Naive thymus-derived CD4-positive, alpha-beta T cell (primary cell): ENCODE results near the gene RAMP2. TPM values are rescaled to one million over a fixed set of nuclear protein-coding genes. Genes with fewer than 3 reads are reported as not detected.
A peak's percentile ranks its signal among the peaks of the same experiment; 100 is the strongest.
"Not testable (repeated sequence)": the region's sequence is repeated elsewhere in the genome, so short reads cannot be mapped to it uniquely, and the experiment has no call there.

Experiments
- ATAC-seq: fragments of 150-1000 bp; cut with Tn5 transposase; 2 replicates; pipeline ENCODE4 v1.10.0; 2021; ENCODE audit warnings: mild to moderate bottlenecking, moderate library complexity
- CTCF ChIA-PET: fragments of 350-600 bp; sonication (Branson Sonifier 250); formaldehyde crosslinking; loops from one replicate; lab custom pipeline; 2021; ENCODE audit warnings: antibody characterized with exemption; lab: Charles Lee
- POLR2A ChIA-PET: fragments of 350-600 bp; sonication (Branson Sonifier 250); formaldehyde crosslinking; loops from one replicate; lab custom pipeline; 2021; ENCODE audit warnings: antibody characterized with exemption, inconsistent platforms; lab: Charles Lee
- DNase-seq, 9 donors: peaks; one replicate each; pipeline versions ENCODE4 v3.0.0 to v3.0.0-alpha.2; 2020 to 2022; ENCODE audit warnings: mixed read lengths in 1 of 9
- H3K27ac ChIP-seq: one replicate; pipeline ENCODE4 v1.7.0; 2013; ENCODE audit warnings: mild to moderate bottlenecking, low read depth, low read length, moderate library complexity
- H3K27me3 ChIP-seq, 2 donors: one replicate each; pipeline ENCODE4 v1.7.0; 2013; ENCODE audit warnings: low read length in 2 of 2, mild to moderate bottlenecking in 2 of 2, moderate library complexity in 2 of 2; ENCODE audit not compliant: control insufficient read depth in 2 of 2, insufficient read depth in 2 of 2
- H3K36me3 ChIP-seq, 3 experiments: 1 replicate in 2 of 3; 2 replicates in 1 of 3; pipeline ENCODE4 v1.7.0; 2013; ENCODE audit warnings: low read length in 3 of 3, mild to moderate bottlenecking in 3 of 3, moderate library complexity in 1 of 3; ENCODE audit not compliant: insufficient read depth in 3 of 3, control insufficient read depth in 2 of 3
- H3K4me1 ChIP-seq, 2 donors: one replicate each; pipeline ENCODE4 v1.7.0; 2013; ENCODE audit warnings: low read length in 2 of 2, mild to moderate bottlenecking in 2 of 2, moderate library complexity in 1 of 2; ENCODE audit not compliant: control insufficient read depth in 2 of 2, insufficient read depth in 2 of 2
- H3K4me3 ChIP-seq: 2 replicates; pipeline ENCODE4 v1.7.0; 2013; ENCODE audit warnings: mild to moderate bottlenecking, low read length
- H3K9me3 ChIP-seq, 3 experiments: 1 replicate in 2 of 3; 2 replicates in 1 of 3; pipeline ENCODE4 v1.7.0; 2013; ENCODE audit warnings: low read length in 3 of 3; ENCODE audit not compliant: control insufficient read depth in 2 of 3
- H3K27ac Mint-ChIP-seq, 9 donors: one replicate each; pipeline ENCODE4 v1.8.0; 2020 to 2022; ENCODE audit warnings: mixed read lengths in 9 of 9, mild to moderate bottlenecking in 8 of 9, moderate library complexity in 5 of 9, inconsistent platforms in 2 of 9
- H3K27me3 Mint-ChIP-seq, 5 donors: one replicate each; pipeline ENCODE4 v1.8.0; 2021 to 2022; ENCODE audit warnings: mixed read lengths in 5 of 5, mild to moderate bottlenecking in 1 of 5
- H3K36me3 Mint-ChIP-seq, 5 donors: one replicate each; pipeline ENCODE4 v1.8.0; 2020 to 2022; ENCODE audit warnings: mixed read lengths in 5 of 5, mild to moderate bottlenecking in 3 of 5, inconsistent platforms in 1 of 5
- H3K4me1 Mint-ChIP-seq, 7 donors: one replicate each; pipeline ENCODE4 v1.8.0; 2020 to 2022; ENCODE audit warnings: mixed read lengths in 7 of 7, mild to moderate bottlenecking in 3 of 7, inconsistent platforms in 1 of 7
- H3K4me3 Mint-ChIP-seq, 10 donors: one replicate each; pipeline ENCODE4 v1.8.0; 2020 to 2022; ENCODE audit warnings: mild to moderate bottlenecking in 10 of 10, mixed read lengths in 10 of 10, moderate library complexity in 6 of 10, inconsistent platforms in 2 of 10
- H3K9me3 Mint-ChIP-seq, 11 donors: one replicate each; pipeline ENCODE4 v1.8.0; 2020 to 2022; ENCODE audit warnings: mixed read lengths in 11 of 11, mild to moderate bottlenecking in 4 of 11, inconsistent platforms in 1 of 11, moderate library complexity in 1 of 11
- intact Hi-C, 2 donors: fragments of 100-400 bp; cut with micrococcal nuclease; formaldehyde crosslinking; loops; one replicate each; pipeline ENCODE4 v1.15.1; 2023
- polyA plus RNA-seq, 2 donors: library from polyadenylated mRNA; unstranded; fragments of 300-500 nt; fragmentation: Illumina TruSeq; gene quantifications; one replicate each; pipeline ENCODE4 v1.2.3, GENCODE V29; 2021
- total RNA-seq, 6 experiments: library from RNA in 5 of 6; stranded (reverse) in 5 of 6; gene quantifications; 1 replicate in 5 of 6; 2 replicates in 1 of 6; pipeline ENCODE4 v1.2.3 and lab custom pipeline; 2021 to 2026

RAMP2 gene
- total and polyA plus RNA-seq, 7 experiments from 2014 or later: not detected

GRCh38 chr17:42742916-42743315, 18.1 kb upstream of the RAMP2 start:
- H3K36me3 ChIP-seq, H3K36me3 Mint-ChIP-seq, H3K4me3 ChIP-seq, DNase-seq, H3K9me3 ChIP-seq, ATAC-seq, H3K9me3 Mint-ChIP-seq, intact Hi-C loops, H3K27me3 ChIP-seq, H3K27ac ChIP-seq: not testable (repeated sequence)
- Mint-ChIP-seq H3K4me1 (peaks cover 15 to 34% (median 22%) of the 10 kb centered on the region in 7 donors), H3K27me3 (peaks cover 0 to 23% (median under 1%) of the 10 kb centered on the region in 5 donors), H3K27ac (peak overlapping the region in 2 of 9 donors; percentile 36 to 56), H3K4me3 (peak overlapping the region in 6 of 10 donors; percentile 18 to 54 (median 35))
- CTCF ChIA-PET: interaction anchor here (1.0 kb wide), 1 partner anchor 21 kb away, joined by 4 read pairs; no protein-coding TSS in a partner anchor
- POLR2A ChIA-PET: interaction anchor here (0.6 to 1.2 kb wide), 3 partner anchors 8 to 265 kb away, joined by 3 read pairs; no protein-coding TSS in a partner anchor
- peaks cover 12 to 16% of the 10 kb centered on the region in 2 donors for H3K4me1 ChIP-seq

GRCh38 chr17:42743595-42744282, 17.3 kb upstream of the RAMP2 start:
- no peaks in the 10 kb centered on the region for H3K27me3 ChIP-seq
- peak overlapping the region; percentile 86 to 97 (median 94) for H3K27ac Mint-ChIP-seq
- POLR2A ChIA-PET: interaction anchor here (0.8 to 1.0 kb wide), 2 partner anchors 8 to 17 kb away, joined by 3 read pairs; partner anchors contain the start of gene RAMP2

GRCh38 chr17:42744283-42744805, 16.7 kb upstream of the RAMP2 start:
- CTCF ChIA-PET: no interaction called here

More at GRCh38 chr17:42743595-42744282, 17.3 kb upstream of the RAMP2 start:
- no peak for ATAC-seq
- CTCF ChIA-PET: interaction anchor here (1.0 kb wide), 1 partner anchor 20 kb away, joined by 4 read pairs; no protein-coding TSS in a partner anchor
- peaks cover 0 to 31% (median 5%) of the 10 kb centered on the region in 5 donors for H3K27me3 Mint-ChIP-seq
- intact Hi-C loops: loop anchor here in 1 of 2 donors (2.0 kb wide), 2 partner anchors 19 to 65 kb away; no protein-coding TSS in a partner anchor
- Histone ChIP-seq H3K36me3 (peaks cover 0 to 9% (median 0%) of the 10 kb centered on the region in 3 experiments), H3K27ac (peak overlapping the region; percentile 90), H3K4me3 (peak overlapping the region; percentile 78), H3K9me3 (no peaks in the 10 kb centered on the region), H3K4me1 (peaks cover 12 to 16% of the 10 kb centered on the region in 2 donors)
- H3K9me3 Mint-ChIP-seq: no peaks in the 10 kb centered on the region
- peak overlapping the region; percentile 83 to 99 (median 94) for H3K4me3 Mint-ChIP-seq
- H3K4me1 Mint-ChIP-seq: peaks cover 15 to 34% (median 22%) of the 10 kb centered on the region in 7 donors
- H3K36me3 Mint-ChIP-seq: no peaks in the 10 kb centered on the region
- no peak for DNase-seq

GRCh38 chr17:42744806-42745617, 16.0 kb upstream of the RAMP2 start, which contains the start of gene EZH1:
TSS of gene EZH1 (minus strand) at chr17:42745040. CDS start at chr17:42728941, 16,099 bp downstream.
- H3K4me1 Mint-ChIP-seq: peaks cover 15 to 34% (median 22%) of the 10 kb centered on the region in 7 donors
- Histone ChIP-seq H3K4me3 (peak within 1 kb of the TSS; percentile 78), H3K9me3 (no peaks in the 10 kb centered on the region), H3K4me1 (peaks cover 12 to 16% of the 10 kb centered on the region in 2 donors), H3K36me3 (peaks cover 0 to 9% (median 0%) of the 10 kb centered on the region in 3 experiments), H3K27ac (peak within 1 kb of the TSS; percentile 90), H3K27me3 (no peaks in the 10 kb centered on the region)
- peak within 1 kb of the TSS; percentile 86 to 97 (median 94) for H3K27ac Mint-ChIP-seq
- DNase-seq (peak; percentile 88 to 96 (median 94)), ATAC-seq (peak; percentile 97)
- no peaks in the 10 kb centered on the region for H3K36me3 Mint-ChIP-seq
- H3K9me3 Mint-ChIP-seq: no peaks in the 10 kb centered on the region
- peak within 1 kb of the TSS; percentile 83 to 99 (median 94) for H3K4me3 Mint-ChIP-seq
- intact Hi-C loops: loop anchor here in 1 of 2 donors (1.0 to 5.0 kb wide), 7 partner anchors 18 to 253 kb away; partner anchors contain the start of genes BECN1, PSMC3IP, RETREG3 and RPL27
- CTCF ChIA-PET: no interaction called here
- H3K27me3 Mint-ChIP-seq: peaks cover 0 to 41% (median 11%) of the 10 kb centered on the region in 5 donors
- POLR2A ChIA-PET: interaction anchor here (0.6 kb wide), 1 partner anchor 15 kb away, joined by 7 read pairs; no protein-coding TSS in a partner anchor

More at GRCh38 chr17:42744283-42744805, 16.7 kb upstream of the RAMP2 start:
- ATAC-seq (peak; percentile 72), DNase-seq (peak in 7 of 9 donors; percentile 28 to 79 (median 47))
- Histone ChIP-seq H3K4me3 (peak overlapping the region; percentile 78), H3K27ac (peak overlapping the region; percentile 90), H3K9me3 (no peaks in the 10 kb centered on the region), H3K4me1 (peaks cover 12 to 16% of the 10 kb centered on the region in 2 donors), H3K36me3 (peaks cover 0 to 9% (median 0%) of the 10 kb centered on the region in 3 experiments), H3K27me3 (no peaks in the 10 kb centered on the region)
- H3K4me1 Mint-ChIP-seq: peaks cover 15 to 34% (median 22%) of the 10 kb centered on the region in 7 donors
- H3K27ac Mint-ChIP-seq: peak overlapping the region; percentile 86 to 97 (median 94)
- no peaks in the 10 kb centered on the region for H3K9me3 Mint-ChIP-seq
- no peaks in the 10 kb centered on the region for H3K36me3 Mint-ChIP-seq
- peaks cover 0 to 37% (median 11%) of the 10 kb centered on the region in 5 donors for H3K27me3 Mint-ChIP-seq
- H3K4me3 Mint-ChIP-seq: peak overlapping the region; percentile 83 to 99 (median 94)
- intact Hi-C loops: loop anchor here in 1 of 2 donors (2.0 kb wide), 2 partner anchors 18 to 66 kb away; no protein-coding TSS in a partner anchor
- POLR2A ChIA-PET: no interaction called here

- no peak overlapping the region for H3K4me3 Mint-ChIP-seq
- Histone ChIP-seq H3K4me1 (peaks cover 12 to 16% of the 10 kb centered on the region in 2 donors), H3K27ac (no peak overlapping the region), H3K4me3 (no peak overlapping the region), H3K27me3 (peaks cover 0 to 3% of the 10 kb centered on the region in 2 donors), H3K9me3 (no peaks in the 10 kb centered on the region), H3K36me3 (peaks cover 0 to 6% (median 0%) of the 10 kb centered on the region in 3 experiments)
- H3K9me3 Mint-ChIP-seq: peaks cover 0 to 1% (median 0%) of the 10 kb centered on the region in 11 donors
- ATAC-seq: no peak
- peaks cover 14 to 20% (median 15%) of the 10 kb centered on the region in 7 donors for H3K4me1 Mint-ChIP-seq
- H3K36me3 Mint-ChIP-seq: no peaks in the 10 kb centered on the region
- intact Hi-C loops: loop anchor here in 1 of 2 donors (5.0 kb wide), 1 partner anchor 171 kb away; the partner anchor contains the start of gene PSMC3IP
- H3K27ac Mint-ChIP-seq: no peak overlapping the region
- ChIA-PET POLR2A (interaction anchor here (0.8 to 1.0 kb wide), 2 partner anchors 25 to 74 kb away, joined by 3 to 4 read pairs; partner anchors contain the start of gene VPS25), CTCF (no interaction called here)
- DNase-seq: no peak
- H3K27me3 Mint-ChIP-seq: peaks cover 6 to 69% (median 11%) of the 10 kb centered on the region in 5 donors
Measured at GRCh38 chr17:42748202-42748907, 12.7 kb upstream of the RAMP2 start.
